Hypothalamus (tissue), 51 donors: Measurements from ENCODE around the gene SMC1B.
"Not testable (repeated sequence)": the region's sequence is repeated elsewhere in the genome, so short reads cannot be mapped to it uniquely, and the experiment has no call there.

Source experiments
- DNase-seq, 51 donors: peaks; one replicate each; lab custom pipeline; 2025; lab: John Stamatoyannopoulos, UW

SMC1B gene

GRCh38 chr22:45358127-45358526 is 55.3 kb downstream of the SMC1B start:
- DNase-seq, result no peak

- no peak for DNase-seq
These were observed 55.9 kb downstream of the SMC1B start for GRCh38 chr22:45357490-45357889.

- no peak for DNase-seq
These were observed 59.6 kb downstream of the SMC1B start for GRCh38 chr22:45353786-45354185.

DNA sequence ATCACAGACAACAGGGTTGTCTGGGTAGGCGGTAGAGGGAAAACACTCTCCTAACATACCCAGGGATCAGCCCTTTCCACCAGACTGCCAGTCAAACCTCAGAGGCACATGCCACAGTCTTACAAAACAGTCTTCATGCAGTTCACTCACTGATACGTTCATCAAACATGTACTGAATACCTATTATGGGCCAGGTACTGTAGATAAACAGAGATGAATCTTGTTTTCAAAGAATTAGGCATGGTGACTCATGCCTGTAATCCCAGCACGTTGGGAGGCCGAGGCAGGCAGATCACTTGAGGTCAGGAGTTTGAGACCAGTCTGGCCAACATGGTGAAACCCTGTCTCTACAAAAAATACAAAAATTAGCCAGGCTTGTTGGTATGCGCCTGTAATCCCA is 60.6 kb downstream of the SMC1B start:
- DNase-seq, result not testable (repeated sequence)

DNA sequence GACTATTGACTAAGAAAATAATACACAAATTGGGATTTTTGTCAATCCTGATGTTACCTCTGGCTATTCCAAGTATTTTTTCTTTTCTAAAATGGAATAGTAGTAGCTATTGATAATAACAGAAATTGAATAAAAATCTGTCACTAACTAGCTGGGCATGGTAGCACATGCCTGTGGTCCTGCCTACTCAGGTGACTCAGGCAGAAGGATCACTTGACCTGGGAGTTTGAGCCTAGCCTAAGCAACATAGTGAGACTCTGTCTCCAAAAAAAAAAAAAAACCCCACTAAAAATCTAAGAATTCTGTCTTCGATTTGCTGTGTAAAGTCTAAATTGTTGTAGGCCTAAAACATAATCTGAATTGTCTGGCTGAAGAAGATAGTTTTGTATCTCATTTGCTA is 61.4 kb downstream of the SMC1B start:
- no peak for DNase-seq

DNA sequence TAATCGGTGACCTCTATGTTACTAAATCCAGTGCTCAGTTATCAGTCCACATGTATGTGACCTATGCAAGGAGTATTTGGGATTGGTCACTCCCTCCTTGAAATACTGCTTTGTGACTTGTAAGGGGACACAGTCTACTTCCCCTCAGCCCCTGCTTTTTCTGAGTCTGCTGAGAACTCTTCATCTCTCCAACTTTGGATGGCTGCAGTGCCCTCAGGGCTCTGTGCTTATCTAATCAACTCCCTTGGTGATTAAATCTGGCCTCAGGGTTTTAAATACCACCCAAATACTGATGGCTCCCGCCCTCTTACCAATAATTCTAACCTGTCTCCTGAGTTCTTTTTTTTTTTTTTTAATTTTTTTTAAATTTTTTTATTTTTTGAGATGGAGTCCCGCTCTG is 63.5 kb downstream of the SMC1B start:
- no peak for DNase-seq

- peak in 3 of 51 donors; percentile 9 to 16 (median 9) for DNase-seq
These were observed 69.1 kb downstream of the SMC1B start for GRCh38 chr22:45344334-45344733.

- no peak for DNase-seq
These were observed 70.3 kb downstream of the SMC1B start for GRCh38 chr22:45343143-45343542.

GRCh38 chr22:45341498-45341897 is 71.9 kb downstream of the SMC1B start:
- DNase-seq, result no peak

DNA sequence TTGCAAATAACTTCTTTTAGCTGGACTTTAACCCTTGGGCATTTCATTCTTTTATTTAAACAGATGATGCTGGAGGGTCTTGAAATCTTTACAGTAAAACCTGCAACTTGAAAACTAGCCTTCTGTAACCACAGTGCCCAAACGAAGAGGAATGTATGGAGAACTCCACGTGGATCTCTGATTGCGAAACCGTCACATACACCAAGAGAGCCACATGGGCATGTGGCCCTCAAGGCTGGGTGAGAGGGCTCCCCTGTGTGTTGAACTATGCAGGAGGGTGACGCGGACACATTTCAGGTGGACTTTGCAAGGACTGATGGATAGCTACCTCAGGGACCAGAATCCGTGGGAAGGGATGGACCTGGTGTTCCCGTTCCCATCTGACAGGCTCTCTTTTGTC is 73.1 kb downstream of the SMC1B start:
- no peak for DNase-seq

DNA sequence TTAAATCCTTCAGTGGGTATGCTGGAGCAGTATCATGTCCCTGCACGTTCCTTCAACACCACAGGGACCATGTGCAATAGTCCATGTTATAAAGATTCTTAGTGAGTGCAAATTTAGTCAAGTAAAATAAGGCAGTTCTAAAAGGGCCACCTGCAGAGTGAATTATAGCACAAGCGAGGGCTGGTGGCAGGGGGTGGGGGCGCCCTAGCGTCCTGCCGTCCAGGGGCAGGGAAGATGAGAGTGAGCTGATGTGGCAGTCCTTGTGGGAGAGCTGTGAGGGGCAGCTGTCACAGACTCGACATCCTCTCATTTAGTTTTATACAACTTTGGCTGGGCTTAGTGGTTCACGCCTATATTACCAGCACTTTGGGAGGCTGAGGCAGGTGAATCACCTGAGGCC is 74.6 kb downstream of the SMC1B start:
- no peak for DNase-seq

- no peak for DNase-seq
These were observed 75.9 kb downstream of the SMC1B start for GRCh38 chr22:45337536-45337935.

DNA sequence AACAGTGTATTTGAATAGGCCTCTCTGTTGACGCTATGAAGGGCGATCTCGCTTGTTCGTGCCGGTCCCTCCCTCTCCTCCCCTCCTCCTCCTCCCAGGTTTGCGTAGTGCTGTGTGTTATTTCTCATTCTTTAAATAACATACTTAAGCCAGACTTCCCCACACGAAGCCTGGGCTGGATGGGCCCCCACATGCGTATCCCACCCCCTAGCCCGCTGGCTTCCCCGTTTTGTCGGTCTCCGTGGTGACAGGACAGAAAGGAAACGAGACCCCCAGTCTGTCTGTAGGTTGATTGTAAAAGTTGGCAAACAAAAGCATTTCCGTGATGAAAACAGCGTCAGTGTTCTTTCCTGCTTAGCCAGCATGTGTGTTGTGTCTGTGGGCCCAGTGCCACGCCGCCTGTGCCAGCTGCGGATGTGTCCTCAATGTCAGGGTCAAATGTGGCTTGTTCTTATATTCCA is 76.4 kb downstream of the SMC1B start:
- DNase-seq, result peak in 29 of 51 donors; percentile 15 to 67 (median 36)

DNA sequence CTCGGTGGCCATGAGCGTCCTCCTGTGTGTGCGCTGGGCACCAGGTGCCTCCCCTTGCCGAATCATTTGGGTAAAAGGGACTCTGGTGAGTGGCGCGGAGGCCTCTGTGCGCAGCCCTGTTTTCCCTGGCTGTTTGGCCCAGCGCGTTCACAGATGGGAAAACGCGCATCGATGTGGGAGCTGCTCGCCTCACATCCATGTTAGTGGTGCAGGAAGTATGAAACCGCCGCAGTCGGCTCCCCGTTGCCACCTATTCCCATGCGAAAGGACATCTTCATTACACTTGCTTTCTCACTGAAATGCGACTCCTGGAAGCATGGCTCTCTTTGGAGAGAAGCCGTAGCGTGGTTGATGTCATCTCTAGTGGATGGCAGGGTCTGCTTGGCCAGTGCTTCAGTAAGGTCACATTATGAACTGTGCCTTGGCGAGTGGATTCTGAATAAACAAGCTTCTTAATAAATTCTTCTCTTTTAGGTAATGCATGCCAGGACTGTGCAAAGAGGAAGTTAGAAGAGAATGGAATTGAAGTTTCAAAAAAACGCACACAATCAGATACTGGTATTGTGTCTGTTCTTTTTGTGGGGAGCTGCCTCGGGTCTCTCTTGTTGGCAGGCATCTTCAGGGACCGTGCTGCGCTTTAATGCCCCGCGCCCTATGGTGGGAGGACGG is 77.4 kb downstream of the SMC1B start:
- no peak for DNase-seq

- peak in 12 of 51 donors; percentile 15 to 62 (median 25) for DNase-seq
These were observed 78.2 kb downstream of the SMC1B start for GRCh38 chr22:45335021-45335818.

DNA sequence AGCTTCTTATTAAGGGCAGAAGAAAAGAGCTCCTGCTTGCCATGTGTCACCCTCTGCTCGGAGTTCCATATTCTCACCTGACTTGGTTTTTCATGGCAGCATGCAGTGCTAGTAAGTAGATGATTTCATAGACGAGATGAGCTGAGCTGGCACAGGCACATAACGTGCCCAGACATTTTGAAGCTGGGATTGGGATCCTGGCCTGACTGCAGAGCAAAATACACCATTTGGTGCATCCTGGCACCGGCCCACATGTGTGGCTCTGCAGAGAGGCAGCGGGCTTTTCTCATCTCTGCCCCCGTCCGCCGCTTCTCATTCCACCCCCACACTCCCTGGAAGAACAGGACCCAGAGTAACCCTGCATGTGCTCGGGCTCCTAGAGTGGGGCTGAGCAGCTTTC is 78.9 kb downstream of the SMC1B start:
- peak in 2 of 51 donors; percentile 7 to 62 for DNase-seq

- DNase-seq, result no peak
These were observed 79.3 kb downstream of the SMC1B start for GRCh38 chr22:45334068-45334467.

DNA sequence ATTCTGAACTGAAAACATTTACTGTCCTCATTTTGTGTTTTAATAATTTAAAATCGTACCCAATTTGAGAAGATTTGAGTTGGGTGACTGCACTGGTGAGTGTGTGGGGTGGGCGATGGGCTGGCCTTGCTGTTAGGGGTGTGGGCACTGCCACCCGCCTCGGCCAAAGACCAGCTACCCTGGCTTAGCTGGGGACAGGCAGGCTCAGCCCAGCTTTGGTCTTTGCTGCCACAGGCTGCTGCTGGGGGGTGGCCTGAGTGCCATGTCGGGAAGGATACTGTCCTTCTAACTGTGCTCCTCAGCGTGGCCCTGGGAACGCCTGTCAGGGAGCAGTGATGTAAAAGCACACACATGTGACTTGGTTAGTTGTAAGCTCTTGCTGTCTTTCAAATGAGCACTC is 81.4 kb downstream of the SMC1B start:
- no peak for DNase-seq

DNA sequence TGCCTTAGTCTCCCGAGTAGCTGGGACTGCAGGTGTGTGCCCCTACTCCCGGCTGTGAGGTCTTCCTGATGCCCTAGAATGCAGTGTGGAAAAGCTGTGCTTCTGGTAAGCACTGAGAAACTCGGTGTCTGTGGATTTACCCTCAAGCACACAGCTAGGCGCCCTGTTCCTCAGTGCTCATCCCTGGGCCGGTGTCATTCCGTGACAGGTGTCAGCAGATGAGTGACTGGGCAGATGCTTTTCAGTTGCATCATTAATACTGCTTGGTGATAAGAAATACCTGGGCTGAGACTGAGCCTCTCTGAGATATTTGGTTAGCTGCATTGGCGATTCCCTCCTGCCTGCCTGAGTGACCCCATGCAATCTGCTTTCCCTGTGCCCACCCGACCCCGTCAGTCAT is 81.9 kb downstream of the SMC1B start:
- DNase-seq, result no peak

GRCh38 chr22:45330548-45330947 is 82.9 kb downstream of the SMC1B start:
- no peak for DNase-seq

DNA sequence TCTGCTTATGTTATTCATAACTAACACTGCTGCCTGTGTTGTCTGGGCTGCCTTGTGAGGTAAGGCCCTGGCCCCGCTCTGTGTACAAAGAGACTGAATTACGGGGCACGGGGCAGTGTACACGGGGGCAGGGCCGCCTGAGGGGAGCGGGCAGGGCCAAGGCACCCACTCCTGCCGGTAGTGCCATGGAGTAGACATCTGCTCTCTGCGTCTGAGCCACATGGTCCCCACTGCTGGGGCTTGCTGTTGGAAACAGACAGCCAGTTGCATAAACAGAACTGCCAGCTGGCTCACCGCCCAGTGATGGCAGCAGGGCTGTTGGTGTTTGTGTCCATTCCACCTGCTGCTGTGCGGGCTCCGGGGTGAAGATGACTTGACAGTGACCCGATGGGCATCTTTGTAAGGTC is 83.9 kb downstream of the SMC1B start:
- peak in 42 of 51 donors; percentile 18 to 87 (median 54) for DNase-seq
